ENCODE measurements around the gene ANKRD33B.

DNA sequence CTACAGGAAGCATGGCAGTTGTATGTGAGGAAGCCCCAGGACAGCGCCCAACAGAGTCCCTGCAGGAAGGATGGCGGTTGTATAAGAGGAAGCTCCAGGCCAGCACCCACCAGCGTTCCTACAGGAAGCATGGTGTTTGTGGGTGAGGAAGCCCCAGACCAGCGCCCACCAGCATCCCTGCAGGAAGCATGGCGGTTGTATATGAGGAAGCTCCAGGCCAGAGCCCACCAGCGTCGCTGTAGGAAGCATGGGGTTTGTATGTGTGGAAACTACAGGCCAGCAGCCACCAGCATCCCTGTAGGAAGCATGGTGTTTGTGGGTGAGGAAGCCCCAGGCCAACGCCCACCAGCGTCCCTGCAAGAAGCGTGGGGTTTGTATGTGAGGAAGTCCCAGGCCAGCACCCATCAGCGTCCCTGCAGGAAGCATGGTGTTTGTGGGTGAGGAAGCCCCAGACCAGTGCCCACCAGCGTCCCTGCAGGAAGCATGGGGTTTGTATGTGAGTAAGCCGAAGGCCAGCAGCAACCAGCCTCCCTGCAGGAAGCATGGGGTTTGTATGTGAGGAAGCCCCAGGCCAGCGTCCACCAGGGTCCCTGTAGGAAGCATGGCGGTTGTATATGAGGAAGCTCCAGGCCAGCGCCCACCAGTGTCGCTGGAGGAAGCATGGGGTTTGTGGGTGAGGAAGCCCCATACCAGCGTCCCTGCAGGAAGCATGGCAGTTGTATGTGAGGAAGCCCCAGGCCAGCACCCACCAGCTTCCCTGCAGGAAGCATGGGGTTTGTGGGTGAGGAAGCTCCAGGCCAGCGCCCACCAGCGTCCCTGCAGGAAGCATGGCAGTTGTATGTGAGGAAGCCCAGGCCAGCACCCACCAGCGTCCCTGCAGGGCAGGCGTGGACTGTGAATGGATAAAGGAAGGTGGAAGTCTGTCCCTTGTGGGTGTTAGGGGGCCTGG lies 118.1 kb downstream of the ANKRD33B start:
- TF ChIP-seq, protein P1, sequence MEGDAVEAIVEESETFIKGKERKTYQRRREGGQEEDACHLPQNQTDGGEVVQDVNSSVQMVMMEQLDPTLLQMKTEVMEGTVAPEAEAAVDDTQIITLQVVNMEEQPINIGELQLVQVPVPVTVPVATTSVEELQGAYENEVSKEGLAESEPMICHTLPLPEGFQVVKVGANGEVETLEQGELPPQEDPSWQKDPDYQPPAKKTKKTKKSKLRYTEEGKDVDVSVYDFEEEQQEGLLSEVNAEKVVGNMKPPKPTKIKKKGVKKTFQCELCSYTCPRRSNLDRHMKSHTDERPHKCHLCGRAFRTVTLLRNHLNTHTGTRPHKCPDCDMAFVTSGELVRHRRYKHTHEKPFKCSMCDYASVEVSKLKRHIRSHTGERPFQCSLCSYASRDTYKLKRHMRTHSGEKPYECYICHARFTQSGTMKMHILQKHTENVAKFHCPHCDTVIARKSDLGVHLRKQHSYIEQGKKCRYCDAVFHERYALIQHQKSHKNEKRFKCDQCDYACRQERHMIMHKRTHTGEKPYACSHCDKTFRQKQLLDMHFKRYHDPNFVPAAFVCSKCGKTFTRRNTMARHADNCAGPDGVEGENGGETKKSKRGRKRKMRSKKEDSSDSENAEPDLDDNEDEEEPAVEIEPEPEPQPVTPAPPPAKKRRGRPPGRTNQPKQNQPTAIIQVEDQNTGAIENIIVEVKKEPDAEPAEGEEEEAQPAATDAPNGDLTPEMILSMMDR (conservative IDR thresholded peaks at IDR 0.05; ENCODE audit: low read depth, low read length): no peak
- no peak for TF ChIP-seq EZH2 (IDR thresholded peaks at IDR 0.05; ENCODE audit: borderline replicate concordance, low read depth, low read length, poor library complexity, severe bottlenecking)

All from A673 (cell line).